ENCODE results near the gene EIF2B5.

EIF2B5 gene

DNA sequence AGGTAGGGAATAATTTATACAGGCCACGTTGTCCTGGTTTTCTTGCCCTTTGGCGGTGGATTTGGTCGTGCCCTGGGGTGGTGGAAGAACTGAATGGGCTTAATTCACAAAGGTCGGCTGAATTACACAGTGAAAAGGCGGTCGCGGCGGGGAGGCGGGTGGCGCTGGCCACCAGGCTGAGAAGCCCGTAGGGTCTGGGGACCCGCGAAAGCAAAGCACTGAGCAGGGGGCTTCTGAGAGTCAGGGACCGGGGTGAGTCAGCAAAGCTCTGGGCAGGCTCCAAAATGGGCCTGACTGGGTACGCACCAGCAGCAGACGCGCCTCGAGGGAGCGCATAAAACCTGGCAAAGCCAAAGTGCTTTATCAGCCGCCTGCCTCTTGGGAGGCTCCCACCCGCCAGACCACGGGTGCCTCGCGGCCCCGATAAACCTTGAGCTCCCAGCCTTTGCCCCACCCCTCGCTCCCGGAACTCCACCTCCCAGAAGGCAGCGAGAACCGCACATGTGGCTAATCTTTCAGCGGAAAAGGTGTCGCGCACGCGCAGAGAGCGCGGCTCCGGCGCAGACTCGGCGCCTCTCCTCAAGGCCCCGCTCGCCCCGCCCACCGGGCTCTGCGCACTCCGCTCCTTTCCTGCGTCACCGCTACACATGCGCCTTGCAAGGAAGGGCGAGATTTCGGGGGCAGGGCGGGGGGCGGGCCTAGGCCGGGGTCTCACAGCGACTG is 50.5 kb downstream of the EIF2B5 start:
- Histone ChIP-seq H3K4me3 (ENCODE audit: low read depth, low read length) (peak overlapping the region; percentile 98), H3K27ac (peak overlapping the region; percentile 71), H3K27me3 (replicated peaks) (no peaks in the 10 kb centered on the region), H3K36me3 (replicated peaks) (peaks cover 66% of the 10 kb centered on the region)
- peak; percentile 98 for DNase-seq
- in situ Hi-C loops (cut with HindIII; ENCODE audit: low pct_ligation_motif_present, low sequenced_read_pairs), result no loop called here
- TF ChIP-seq, protein P1, sequence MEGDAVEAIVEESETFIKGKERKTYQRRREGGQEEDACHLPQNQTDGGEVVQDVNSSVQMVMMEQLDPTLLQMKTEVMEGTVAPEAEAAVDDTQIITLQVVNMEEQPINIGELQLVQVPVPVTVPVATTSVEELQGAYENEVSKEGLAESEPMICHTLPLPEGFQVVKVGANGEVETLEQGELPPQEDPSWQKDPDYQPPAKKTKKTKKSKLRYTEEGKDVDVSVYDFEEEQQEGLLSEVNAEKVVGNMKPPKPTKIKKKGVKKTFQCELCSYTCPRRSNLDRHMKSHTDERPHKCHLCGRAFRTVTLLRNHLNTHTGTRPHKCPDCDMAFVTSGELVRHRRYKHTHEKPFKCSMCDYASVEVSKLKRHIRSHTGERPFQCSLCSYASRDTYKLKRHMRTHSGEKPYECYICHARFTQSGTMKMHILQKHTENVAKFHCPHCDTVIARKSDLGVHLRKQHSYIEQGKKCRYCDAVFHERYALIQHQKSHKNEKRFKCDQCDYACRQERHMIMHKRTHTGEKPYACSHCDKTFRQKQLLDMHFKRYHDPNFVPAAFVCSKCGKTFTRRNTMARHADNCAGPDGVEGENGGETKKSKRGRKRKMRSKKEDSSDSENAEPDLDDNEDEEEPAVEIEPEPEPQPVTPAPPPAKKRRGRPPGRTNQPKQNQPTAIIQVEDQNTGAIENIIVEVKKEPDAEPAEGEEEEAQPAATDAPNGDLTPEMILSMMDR (IDR thresholded peaks at IDR 0.05; ENCODE audit: low read depth, low read length, missing control alignments), result no peak

DNA sequence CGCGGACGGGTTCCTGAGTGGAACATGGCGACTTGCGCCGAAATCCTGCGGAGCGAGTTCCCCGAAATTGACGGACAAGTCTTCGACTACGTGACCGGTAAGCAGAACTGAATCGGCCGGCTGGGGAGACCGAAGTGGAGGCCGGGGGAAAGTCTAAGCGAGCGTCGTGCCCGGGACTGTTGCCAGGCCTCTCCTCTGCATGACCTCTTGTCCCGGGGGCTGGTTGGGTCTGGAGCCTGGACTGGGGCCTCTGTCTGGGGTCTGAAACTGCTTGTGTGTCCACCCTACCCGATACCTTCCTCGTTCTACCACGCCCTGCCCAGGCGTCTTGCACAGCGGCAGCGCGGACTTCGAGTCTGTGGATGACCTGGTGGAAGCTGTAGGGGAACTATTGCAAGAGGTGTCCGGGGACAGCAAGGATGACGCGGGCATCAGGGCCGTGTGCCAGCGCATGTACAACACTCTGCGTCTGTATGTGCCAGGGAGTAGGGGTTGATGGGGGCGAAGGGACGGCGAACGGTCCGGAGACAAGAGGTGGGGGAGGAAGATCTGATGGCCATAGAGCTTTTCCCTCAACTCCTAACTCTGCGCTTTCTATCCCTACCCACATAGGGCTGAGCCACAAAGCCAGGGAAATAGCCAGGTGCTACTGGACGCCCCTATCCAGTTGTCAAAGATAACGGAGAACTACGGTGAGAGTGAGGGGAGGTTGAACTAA is 51.2 kb downstream of the EIF2B5 start, which contains the start of gene ABCF3:
Gene ABCF3, plus strand, starts transcription at position 16 of the 718 bp plus-strand sequence. Its CDS starts 9 bp downstream, at position 25.
- H3K27me3 ChIP-seq (replicated peaks), result no peaks in the 10 kb centered on the region
- TF ChIP-seq, protein P1 (IDR thresholded peaks at IDR 0.05; ENCODE audit: low read depth, low read length, missing control alignments), result no peak
- in situ Hi-C loops (cut with HindIII; ENCODE audit: low pct_ligation_motif_present, low sequenced_read_pairs), result no loop called here
- H3K36me3 ChIP-seq (replicated peaks), result peaks cover 66% of the 10 kb centered on the region
- DNase-seq, result no peak
- peak within 1 kb of the TSS; percentile 71 for H3K27ac ChIP-seq
- H3K4me3 ChIP-seq (ENCODE audit: low read depth, low read length), result peak within 1 kb of the TSS; percentile 98

DNA sequence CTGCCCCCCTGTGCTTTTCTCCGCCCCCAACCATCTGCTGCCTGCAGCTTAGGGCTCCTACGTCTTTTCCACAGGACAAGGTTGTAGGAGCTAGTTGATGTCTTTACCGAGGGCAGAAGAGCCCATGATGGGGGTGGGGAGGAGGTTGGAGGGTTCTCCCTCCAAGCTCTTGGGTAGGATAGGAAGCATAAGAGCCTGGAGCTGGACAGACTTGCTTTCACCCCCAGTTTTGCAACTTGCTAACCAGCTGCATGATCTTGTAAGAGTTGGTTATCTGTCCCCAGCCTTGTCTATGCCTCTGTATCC is 51.7 kb downstream of the EIF2B5 start:
- no peaks in the 10 kb centered on the region for H3K27me3 ChIP-seq (replicated peaks)
- peak overlapping the region; percentile 98 for H3K4me3 ChIP-seq (ENCODE audit: low read depth, low read length)
- H3K27ac ChIP-seq, result peak overlapping the region; percentile 71
- peaks cover 65% of the 10 kb centered on the region for H3K36me3 ChIP-seq (replicated peaks)
- TF ChIP-seq, protein P1 (IDR thresholded peaks at IDR 0.05; ENCODE audit: low read depth, low read length, missing control alignments), result no peak
- no peak for DNase-seq
- in situ Hi-C loops (cut with HindIII; ENCODE audit: low pct_ligation_motif_present, low sequenced_read_pairs), result no loop called here

DNA sequence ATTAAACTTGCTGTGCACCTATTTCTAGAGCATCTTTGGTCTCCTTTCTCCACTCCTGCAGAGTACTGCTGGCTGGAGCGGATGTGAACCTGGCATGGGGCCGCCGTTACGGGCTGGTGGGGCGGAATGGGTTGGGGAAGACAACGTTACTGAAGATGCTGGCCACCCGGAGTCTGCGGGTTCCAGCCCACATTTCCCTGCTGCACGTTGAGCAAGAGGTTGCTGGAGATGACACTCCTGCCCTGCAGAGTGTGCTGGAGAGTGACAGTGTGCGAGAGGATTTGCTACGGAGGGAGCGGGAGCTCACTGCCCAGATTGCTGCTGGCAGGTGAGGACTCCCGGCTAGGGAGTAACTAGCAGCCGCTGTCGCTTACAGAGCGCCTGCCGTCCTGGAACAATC is 52.9 kb downstream of the EIF2B5 start:
- Histone ChIP-seq H3K36me3 (replicated peaks) (peaks cover 65% of the 10 kb centered on the region), H3K4me3 (ENCODE audit: low read depth, low read length) (no peak overlapping the region), H3K27ac (no peak overlapping the region), H3K27me3 (replicated peaks) (no peaks in the 10 kb centered on the region)
- in situ Hi-C loops (cut with HindIII; ENCODE audit: low pct_ligation_motif_present, low sequenced_read_pairs), result no loop called here
- TF ChIP-seq, protein P1 (IDR thresholded peaks at IDR 0.05; ENCODE audit: low read depth, low read length, missing control alignments), result no peak
- no peak for DNase-seq

DNA sequence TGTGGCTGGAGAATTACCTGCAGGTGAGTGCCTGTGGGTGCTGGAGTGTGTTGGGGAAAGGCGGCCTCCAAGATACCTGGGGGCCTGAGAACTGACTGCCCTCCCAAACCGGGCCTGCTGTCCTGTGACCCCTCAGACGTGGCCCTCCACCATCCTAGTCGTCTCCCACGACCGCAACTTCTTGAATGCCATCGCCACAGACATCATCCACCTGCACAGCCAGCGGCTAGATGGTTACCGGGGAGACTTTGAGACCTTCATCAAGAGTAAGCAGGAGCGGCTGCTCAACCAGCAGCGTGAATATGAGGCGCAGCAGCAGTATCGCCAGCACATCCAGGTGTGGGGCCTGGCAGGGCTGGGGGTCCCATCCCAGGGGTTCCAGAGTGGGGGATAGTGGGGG is 54.3 kb downstream of the EIF2B5 start:
- in situ Hi-C loops (cut with HindIII; ENCODE audit: low pct_ligation_motif_present, low sequenced_read_pairs), result no loop called here
- peaks cover 63% of the 10 kb centered on the region for H3K36me3 ChIP-seq (replicated peaks)

More for the DNA sequence above, 54.3 kb downstream of the EIF2B5 start:
- TF ChIP-seq, protein P1 (IDR thresholded peaks at IDR 0.05; ENCODE audit: low read depth, low read length, missing control alignments), result no peak
- H3K27ac ChIP-seq, result no peak overlapping the region
- H3K27me3 ChIP-seq (replicated peaks), result no peaks in the 10 kb centered on the region
- H3K4me3 ChIP-seq (ENCODE audit: low read depth, low read length), result no peak overlapping the region
- no peak for DNase-seq
